Neural cell (in vitro differentiated cells): ENCODE measurements around the gene STK24. TPM values are rescaled to one million over a fixed set of nuclear protein-coding genes. Genes with fewer than 3 reads are reported as not detected.

ENCODE experiments used
- H2AFZ ChIP-seq: fragments of 200-600, 300-800 bp; sonication (generic), shearing (Covaris generic); 2 replicates; pipeline ENCODE4 v1.6.0; 2014; ENCODE audit warnings: low read depth, mild to moderate bottlenecking, antibody characterized with exemption, low read length, moderate library complexity
- H3F3A ChIP-seq: fragments of 200-600 bp; shearing (Covaris generic); 2 replicates; pipeline ENCODE4 v1.6.1; 2016; ENCODE audit warnings: mild to moderate bottlenecking, moderate library complexity, mixed read lengths, antibody characterized with exemption, low read length; ENCODE audit not compliant: insufficient read depth, poor library complexity, severe bottlenecking
- H3K27ac ChIP-seq: fragments of 200-600, 300-800 bp; sonication (generic), shearing (Covaris generic); 2 replicates; pipeline ENCODE4 v1.5.1; 2014; ENCODE audit warnings: mild to moderate bottlenecking, low read length, moderate library complexity
- H3K27me3 ChIP-seq: fragments of 300-800, 200-600 bp; sonication (generic), shearing (Covaris generic); 2 replicates; pipeline ENCODE4 v1.6.0; 2014; ENCODE audit warnings: mild to moderate bottlenecking, low read depth, low read length, moderate library complexity; ENCODE audit not compliant: insufficient read depth
- H3K36me3 ChIP-seq: fragments of 300-800, 200-600 bp; sonication (generic), shearing (Covaris generic); 2 replicates; pipeline ENCODE4 v1.5.1; 2014; ENCODE audit warnings: mild to moderate bottlenecking, antibody characterized with exemption, low read length, moderate library complexity; ENCODE audit not compliant: insufficient read depth
- H3K4me2 ChIP-seq: fragments of 300-800, 200-600 bp; sonication (generic), shearing (Covaris generic); 2 replicates; pipeline ENCODE4 v1.6.0; 2014; ENCODE audit warnings: mild to moderate bottlenecking, low read length
- H3K4me3 ChIP-seq: fragments of 300-800, 200-600 bp; sonication (generic), shearing (Covaris generic); 2 replicates; pipeline ENCODE4 v1.5.1; 2014; ENCODE audit warnings: mild to moderate bottlenecking, low read length, moderate library complexity
- H3K79me2 ChIP-seq: fragments of 200-600 bp; shearing (Covaris generic); replicated peaks from 2 replicates; pipeline ENCODE4 v1.6.0; 2014; ENCODE audit warnings: mild to moderate bottlenecking, low read length, moderate library complexity; ENCODE audit not compliant: insufficient read depth
- H3K9ac ChIP-seq: fragments of 300-800, 200-600 bp; sonication (generic), shearing (Covaris generic); 2 replicates; pipeline ENCODE4 v1.6.1; 2016; ENCODE audit warnings: mild to moderate bottlenecking, low read length, mixed read lengths
- H3K9me2 ChIP-seq: fragments of 200-600 bp; shearing (Covaris generic); 2 replicates; pipeline ENCODE4 v1.6.1; 2016; ENCODE audit warnings: mild to moderate bottlenecking, low read length, mixed read lengths; ENCODE audit not compliant: insufficient read depth
- H3K9me3 ChIP-seq: fragments of 200-600, 300-800 bp; sonication (generic), shearing (Covaris generic); 2 replicates; pipeline ENCODE4 v1.6.1; 2016; ENCODE audit warnings: mild to moderate bottlenecking, mixed run types, low read length, moderate library complexity, mixed read lengths
- H4K20me1 ChIP-seq: fragments of 200-600 bp; shearing (Covaris generic); 2 replicates; pipeline ENCODE4 v1.6.1; 2016; ENCODE audit warnings: mild to moderate bottlenecking, mixed run types; ENCODE audit not compliant: insufficient read depth
- EP300 ChIP-seq: fragments of 450-650 bp; conservative IDR thresholded peaks from 2 replicates; pipeline ENCODE4 v1.6.1; 2014; ENCODE audit warnings: antibody characterized with exemption, mild to moderate bottlenecking, moderate library complexity; ENCODE audit not compliant: poor library complexity, severe bottlenecking
- EZH2 ChIP-seq: fragments of 200-600, 300-800 bp; shearing (Covaris generic), sonication (generic); IDR thresholded peaks from 2 replicates; pipeline ENCODE4 v1.6.1; 2014; ENCODE audit warnings: antibody characterized with exemption, low read length, borderline replicate concordance, mild to moderate bottlenecking; ENCODE audit not compliant: insufficient read depth, poor library complexity, severe bottlenecking
- MXI1 ChIP-seq: fragments of 450-650 bp; conservative IDR thresholded peaks from 2 replicates; pipeline ENCODE4 v1.6.1; 2014; ENCODE audit warnings: antibody characterized with exemption, mild to moderate bottlenecking; ENCODE audit not compliant: poor library complexity, severe bottlenecking
- POLR2AphosphoS5 ChIP-seq: IDR thresholded peaks from 2 replicates; pipeline ENCODE4 v1.6.1; 2012
- RAD21 ChIP-seq: fragments of 450-650 bp; conservative IDR thresholded peaks from 2 replicates; pipeline ENCODE4 v1.6.1; 2014; ENCODE audit warnings: antibody characterized with exemption, mild to moderate bottlenecking, moderate library complexity
- REST ChIP-seq: IDR thresholded peaks from 2 replicates; pipeline ENCODE4 v1.6.1; 2012; ENCODE audit warnings: borderline replicate concordance
- SMC3 ChIP-seq: fragments of 450-650 bp; conservative IDR thresholded peaks from 2 replicates; pipeline ENCODE4 v1.6.1; 2014; ENCODE audit warnings: antibody characterized with exemption, mild to moderate bottlenecking, moderate library complexity; ENCODE audit not compliant: poor library complexity
- TAF1 ChIP-seq: IDR thresholded peaks from 2 replicates; pipeline ENCODE4 v1.6.1; 2012; ENCODE audit warnings: low read depth
- polyA plus RNA-seq: library from polyadenylated mRNA; depleted of rRNA; stranded (reverse); fragments of >200 nt; gene quantifications from 2 replicates; pipeline ENCODE4 v1.2.3, GENCODE V29; 2014
- TF ChIP-seq, protein P1 (sequence below): fragments of 450-650 bp; IDR thresholded peaks from 2 replicates; pipeline ENCODE4 v1.5.1; 2014; ENCODE audit warnings: antibody characterized with exemption, mild to moderate bottlenecking, moderate library complexity; ENCODE audit not compliant: poor library complexity, severe bottlenecking

STK24 gene
- polyA plus RNA-seq, 1 donor from 2014 or later: 66.0 TPM

GRCh38 chr13:98541191-98541590, 35.7 kb downstream of the STK24 start:
- Histone ChIP-seq H3K4me3 (no peak overlapping the region), H3K27ac (no peak overlapping the region), H4K20me1 (no peaks in the 10 kb centered on the region), H3K9me3 (peaks cover 3% of the 10 kb centered on the region), H3K79me2 (peaks cover 56% of the 10 kb centered on the region), H2AFZ (no peak overlapping the region), H3K4me2 (no peak overlapping the region), H3K27me3 (no peaks in the 10 kb centered on the region), H3K36me3 (no peaks in the 10 kb centered on the region), H3K9me2 (no peaks in the 10 kb centered on the region), H3F3A (no peaks in the 10 kb centered on the region), H3K9ac (no peak overlapping the region)
- TF ChIP-seq POLR2AphosphoS5: no peak
- no peak for TF ChIP-seq EP300
- no peak for TF ChIP-seq TAF1
- TF ChIP-seq, protein P1, sequence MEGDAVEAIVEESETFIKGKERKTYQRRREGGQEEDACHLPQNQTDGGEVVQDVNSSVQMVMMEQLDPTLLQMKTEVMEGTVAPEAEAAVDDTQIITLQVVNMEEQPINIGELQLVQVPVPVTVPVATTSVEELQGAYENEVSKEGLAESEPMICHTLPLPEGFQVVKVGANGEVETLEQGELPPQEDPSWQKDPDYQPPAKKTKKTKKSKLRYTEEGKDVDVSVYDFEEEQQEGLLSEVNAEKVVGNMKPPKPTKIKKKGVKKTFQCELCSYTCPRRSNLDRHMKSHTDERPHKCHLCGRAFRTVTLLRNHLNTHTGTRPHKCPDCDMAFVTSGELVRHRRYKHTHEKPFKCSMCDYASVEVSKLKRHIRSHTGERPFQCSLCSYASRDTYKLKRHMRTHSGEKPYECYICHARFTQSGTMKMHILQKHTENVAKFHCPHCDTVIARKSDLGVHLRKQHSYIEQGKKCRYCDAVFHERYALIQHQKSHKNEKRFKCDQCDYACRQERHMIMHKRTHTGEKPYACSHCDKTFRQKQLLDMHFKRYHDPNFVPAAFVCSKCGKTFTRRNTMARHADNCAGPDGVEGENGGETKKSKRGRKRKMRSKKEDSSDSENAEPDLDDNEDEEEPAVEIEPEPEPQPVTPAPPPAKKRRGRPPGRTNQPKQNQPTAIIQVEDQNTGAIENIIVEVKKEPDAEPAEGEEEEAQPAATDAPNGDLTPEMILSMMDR: no peak
- no peak for TF ChIP-seq EZH2
- no peak for TF ChIP-seq RAD21
- TF ChIP-seq SMC3: no peak
- TF ChIP-seq MXI1: no peak
- TF ChIP-seq REST: no peak

GRCh38 chr13:98540476-98540875, 36.4 kb downstream of the STK24 start:
- Histone ChIP-seq H3K4me3 (no peak overlapping the region), H4K20me1 (no peaks in the 10 kb centered on the region), H3K27me3 (no peaks in the 10 kb centered on the region), H2AFZ (no peak overlapping the region), H3F3A (no peaks in the 10 kb centered on the region), H3K9ac (no peak overlapping the region), H3K9me3 (peaks cover 3% of the 10 kb centered on the region), H3K9me2 (no peaks in the 10 kb centered on the region), H3K4me2 (no peak overlapping the region), H3K36me3 (no peaks in the 10 kb centered on the region), H3K27ac (no peak overlapping the region), H3K79me2 (peaks cover 51% of the 10 kb centered on the region)
- TF ChIP-seq TAF1 (no peak), MXI1 (no peak), RAD21 (no peak), EZH2 (no peak), REST (no peak), POLR2AphosphoS5 (no peak), SMC3 (no peak)
- TF ChIP-seq, protein P1: no peak
